HEK293 (cell line): ENCODE data around the gene GRIK4.

ENCODE experiments used
- CTCF ChIA-PET: fragments of 350-600 bp; formaldehyde crosslinking; extraction: SDS; loops from one replicate; lab custom pipeline; 2021; ENCODE audit warnings: antibody characterized with exemption; lab: Yijun Ruan, JAX
- POLR2A ChIA-PET: fragments of 300-600 bp; formaldehyde crosslinking; extraction: SDS; loops from one replicate; lab custom pipeline; 2020; ENCODE audit warnings: antibody characterized with exemption, inconsistent platforms; lab: Yijun Ruan, JAX
- H3K27ac ChIP-seq: fragments of 200-500 bp; sonication (Bioruptor generic); 2 replicates; pipeline ENCODE4 v1.5.1; 2014; ENCODE audit warnings: low read depth, low read length, control low read depth, inconsistent platforms; ENCODE audit errors: extremely low read depth
- H3K36me3 ChIP-seq, 2 experiments: fragments of 200-500 bp in 1 of 2; sonication (Bioruptor generic) in 1 of 2; 1 replicate in 1 of 2; 2 replicates in 1 of 2; pipeline ENCODE4 v1.5.1; 2014 to 2017; ENCODE audit warnings: inconsistent platforms in 2 of 2, low read length in 2 of 2; ENCODE audit not compliant: control insufficient read depth in 2 of 2, insufficient read depth in 1 of 2
- H3K4me1 ChIP-seq: fragments of 200-500 bp; sonication (Bioruptor generic); 2 replicates; pipeline ENCODE4 v1.5.1; 2014; ENCODE audit warnings: mild to moderate bottlenecking, low read length, inconsistent platforms; ENCODE audit not compliant: control insufficient read depth, insufficient read depth
- H3K4me3 ChIP-seq: 2 replicates; pipeline ENCODE4 v1.5.1; 2011; ENCODE audit warnings: low read depth, mild to moderate bottlenecking, control low read depth, low read length, moderate library complexity
- H3K9me3 ChIP-seq: fragments of 200-500 bp; sonication (Bioruptor generic); 2 replicates; pipeline ENCODE4 v1.5.1; 2014; ENCODE audit warnings: low read depth, low read length, inconsistent platforms; ENCODE audit not compliant: control insufficient read depth, insufficient read depth
- KLF7 ChIP-seq: fragments of 450-650 bp; formaldehyde crosslinking; IDR thresholded peaks from 2 replicates; pipeline ENCODE4 v1.5.1; 2016; ENCODE audit warnings: missing biosample characterization, missing genetic modification characterization, borderline replicate concordance
- ZBTB21 ChIP-seq: fragments of 450-650 bp; formaldehyde crosslinking; IDR thresholded peaks from 2 replicates; pipeline ENCODE4 v1.5.1; 2017; ENCODE audit warnings: missing biosample characterization, missing genetic modification characterization
- ZBTB7A ChIP-seq: fragments of 450-650 bp; formaldehyde crosslinking; IDR thresholded peaks from 2 replicates; pipeline ENCODE4 v1.5.1; 2016; ENCODE audit warnings: low read depth, missing biosample characterization, missing genetic modification characterization
- ZNF112 ChIP-seq: fragments of 450-650 bp; formaldehyde crosslinking; IDR thresholded peaks from 2 replicates; pipeline ENCODE4 v1.5.0; 2017; ENCODE audit warnings: missing biosample characterization, missing genetic modification characterization
- ZNF114 ChIP-seq: fragments of 450-650 bp; formaldehyde crosslinking; IDR thresholded peaks from 2 replicates; pipeline ENCODE4 v1.5.0; 2017; ENCODE audit warnings: missing biosample characterization, missing genetic modification characterization
- ZNF221 ChIP-seq: fragments of 450-650 bp; formaldehyde crosslinking; IDR thresholded peaks from 2 replicates; pipeline ENCODE4 v1.5.1; 2017; ENCODE audit warnings: missing biosample characterization, missing genetic modification characterization, borderline replicate concordance
- ZNF239 ChIP-seq: fragments of 450-650 bp; formaldehyde crosslinking; IDR thresholded peaks from 2 replicates; pipeline ENCODE4 v1.5.1; 2016; ENCODE audit warnings: missing biosample characterization, missing genetic modification characterization
- ZNF248 ChIP-seq: fragments of 450-650 bp; formaldehyde crosslinking; IDR thresholded peaks from 2 replicates; pipeline ENCODE4 v1.5.1; 2017; ENCODE audit warnings: missing biosample characterization, missing genetic modification characterization
- ZNF274 ChIP-seq, 2 experiments: fragments of 200-500 bp in 1 of 2; fragments of 450-650 bp in 1 of 2; sonication (Bioruptor generic) in 1 of 2; formaldehyde crosslinking in 1 of 2; IDR thresholded peaks; 2 replicates each; pipeline versions ENCODE4 v1.5.1 to v1.6.1; 2014 to 2016; ENCODE audit warnings: borderline replicate concordance in 1 of 2, inconsistent platforms in 1 of 2, low read length in 1 of 2, missing biosample characterization in 1 of 2, missing genetic modification characterization in 1 of 2
- ZNF292 ChIP-seq: fragments of 450-650 bp; formaldehyde crosslinking; IDR thresholded peaks from 2 replicates; pipeline ENCODE4 v1.5.1; 2016; ENCODE audit warnings: low read depth, missing biosample characterization, missing genetic modification characterization, borderline replicate concordance
- ZNF302 ChIP-seq: fragments of 450-650 bp; formaldehyde crosslinking; IDR thresholded peaks from 2 replicates; pipeline ENCODE4 v1.5.1; 2016; ENCODE audit warnings: missing biosample characterization, missing genetic modification characterization, low read depth
- ZNF341 ChIP-seq: fragments of 450-650 bp; formaldehyde crosslinking; IDR thresholded peaks from 2 replicates; pipeline ENCODE4; 2016; ENCODE audit warnings: low read depth, missing biosample characterization, missing genetic modification characterization
- ZNF830 ChIP-seq: fragments of 450-650 bp; IDR thresholded peaks from 2 replicates; pipeline ENCODE4 v1.5.0; 2018; ENCODE audit warnings: missing biosample characterization, missing genetic modification characterization, low read depth, mild to moderate bottlenecking, moderate library complexity
- ZNF837 ChIP-seq: fragments of 450-650 bp; formaldehyde crosslinking; IDR thresholded peaks from 2 replicates; pipeline ENCODE4 v1.5.1; 2016; ENCODE audit warnings: missing biosample characterization, missing genetic modification characterization
- TF ChIP-seq, protein P1 (sequence below): fragments of 450-650 bp; formaldehyde crosslinking; IDR thresholded peaks from 2 replicates; pipeline ENCODE4 v1.5.1; 2016; ENCODE audit warnings: missing biosample characterization, missing genetic modification characterization
- TF ChIP-seq, protein P2 (sequence below): fragments of 450-650 bp; formaldehyde crosslinking; IDR thresholded peaks from 2 replicates; pipeline ENCODE4 v1.5.1; 2017; ENCODE audit warnings: missing biosample characterization, missing genetic modification characterization
- TF ChIP-seq, protein P3 (sequence below): fragments of 450-650 bp; formaldehyde crosslinking; IDR thresholded peaks from 2 replicates; pipeline ENCODE4 v1.5.1; 2017; ENCODE audit warnings: missing biosample characterization, missing genetic modification characterization
- TF ChIP-seq, protein P4 (sequence below): fragments of 450-650 bp; IDR thresholded peaks from 2 replicates; pipeline ENCODE4 v1.5.1; 2018; ENCODE audit warnings: missing biosample characterization, mild to moderate bottlenecking, missing genetic modification characterization
- TF ChIP-seq, protein P5 (sequence below): fragments of 450-650 bp; formaldehyde crosslinking; IDR thresholded peaks from 2 replicates; pipeline ENCODE4 v1.5.0; 2017; ENCODE audit warnings: missing biosample characterization, missing genetic modification characterization, borderline replicate concordance
- TF ChIP-seq, protein P6 (sequence below): fragments of 450-650 bp; formaldehyde crosslinking; IDR thresholded peaks from 2 replicates; pipeline ENCODE4 v1.5.1; 2016; ENCODE audit warnings: missing biosample characterization, missing genetic modification characterization, low read depth

GRIK4 gene

DNA sequence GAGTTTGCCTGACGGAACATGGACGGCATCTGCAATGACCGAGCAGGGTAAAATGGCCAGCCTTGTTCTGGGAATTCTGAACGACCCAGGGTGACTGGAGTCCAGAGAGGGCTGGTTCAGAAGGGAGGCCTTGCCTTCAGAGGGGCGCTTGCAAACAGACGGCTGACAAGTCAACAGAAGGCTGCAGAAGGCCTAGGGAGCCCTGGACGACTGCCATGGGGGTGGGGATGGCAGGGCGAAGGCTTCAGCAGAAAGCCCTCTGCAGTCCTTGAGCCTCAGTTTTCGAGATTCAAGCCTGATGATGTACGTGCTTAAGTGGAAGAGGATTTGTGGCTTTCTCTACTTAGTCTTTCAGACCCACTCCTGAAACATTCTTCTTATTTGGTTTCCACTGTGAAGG, 395.2 kb downstream of the GRIK4 start:
- Histone ChIP-seq H3K27ac (no peak overlapping the region), H3K4me3 (no peak overlapping the region), H3K4me1 (no peaks in the 10 kb centered on the region), H3K9me3 (no peaks in the 10 kb centered on the region), H3K36me3 (no peaks in the 10 kb centered on the region)
- CTCF ChIA-PET, result no interaction called here
- TF ChIP-seq ZNF302 (no peak), ZNF274 (IDR thresholded peaks at IDR 0.05; ENCODE audit: low read length) (no peak), ZNF274 (tag by site-specific recombination; IDR thresholded peaks at IDR 0.05; ENCODE audit: borderline replicate concordance) (no peak), ZNF248 (tag by site-specific recombination) (no peak), ZNF114 (no peak), ZNF292 (no peak), ZBTB7A (no peak), ZNF239 (tag by site-specific recombination) (no peak), ZNF837 (tag by site-specific recombination) (no peak), ZNF830 (tag by site-specific recombination) (no peak), ZNF221 (tag by site-specific recombination) (no peak), ZBTB21 (tag by site-specific recombination) (no peak), ZNF341 (tag by site-specific recombination) (no peak), ZNF112 (tag by site-specific recombination) (no peak), KLF7 (tag by site-specific recombination) (no peak)
- TF ChIP-seq, protein P1, sequence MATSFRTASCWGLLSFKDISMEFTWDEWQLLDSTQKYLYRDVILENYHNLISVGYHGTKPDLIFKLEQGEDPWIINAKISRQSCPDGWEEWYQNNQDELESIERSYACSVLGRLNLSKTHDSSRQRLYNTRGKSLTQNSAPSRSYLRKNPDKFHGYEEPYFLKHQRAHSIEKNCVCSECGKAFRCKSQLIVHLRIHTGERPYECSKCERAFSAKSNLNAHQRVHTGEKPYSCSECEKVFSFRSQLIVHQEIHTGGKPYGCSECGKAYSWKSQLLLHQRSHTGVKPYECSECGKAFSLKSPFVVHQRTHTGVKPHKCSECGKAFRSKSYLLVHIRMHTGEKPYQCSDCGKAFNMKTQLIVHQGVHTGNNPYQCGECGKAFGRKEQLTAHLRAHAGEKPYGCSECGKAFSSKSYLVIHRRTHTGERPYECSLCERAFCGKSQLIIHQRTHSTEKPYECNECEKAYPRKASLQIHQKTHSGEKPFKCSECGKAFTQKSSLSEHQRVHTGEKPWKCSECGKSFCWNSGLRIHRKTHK (tag by site-specific recombination), result no peak
- TF ChIP-seq, protein P2, sequence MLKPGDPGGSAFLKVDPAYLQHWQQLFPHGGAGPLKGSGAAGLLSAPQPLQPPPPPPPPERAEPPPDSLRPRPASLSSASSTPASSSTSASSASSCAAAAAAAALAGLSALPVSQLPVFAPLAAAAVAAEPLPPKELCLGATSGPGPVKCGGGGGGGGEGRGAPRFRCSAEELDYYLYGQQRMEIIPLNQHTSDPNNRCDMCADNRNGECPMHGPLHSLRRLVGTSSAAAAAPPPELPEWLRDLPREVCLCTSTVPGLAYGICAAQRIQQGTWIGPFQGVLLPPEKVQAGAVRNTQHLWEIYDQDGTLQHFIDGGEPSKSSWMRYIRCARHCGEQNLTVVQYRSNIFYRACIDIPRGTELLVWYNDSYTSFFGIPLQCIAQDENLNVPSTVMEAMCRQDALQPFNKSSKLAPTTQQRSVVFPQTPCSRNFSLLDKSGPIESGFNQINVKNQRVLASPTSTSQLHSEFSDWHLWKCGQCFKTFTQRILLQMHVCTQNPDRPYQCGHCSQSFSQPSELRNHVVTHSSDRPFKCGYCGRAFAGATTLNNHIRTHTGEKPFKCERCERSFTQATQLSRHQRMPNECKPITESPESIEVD, result no peak
- TF ChIP-seq, protein P3, sequence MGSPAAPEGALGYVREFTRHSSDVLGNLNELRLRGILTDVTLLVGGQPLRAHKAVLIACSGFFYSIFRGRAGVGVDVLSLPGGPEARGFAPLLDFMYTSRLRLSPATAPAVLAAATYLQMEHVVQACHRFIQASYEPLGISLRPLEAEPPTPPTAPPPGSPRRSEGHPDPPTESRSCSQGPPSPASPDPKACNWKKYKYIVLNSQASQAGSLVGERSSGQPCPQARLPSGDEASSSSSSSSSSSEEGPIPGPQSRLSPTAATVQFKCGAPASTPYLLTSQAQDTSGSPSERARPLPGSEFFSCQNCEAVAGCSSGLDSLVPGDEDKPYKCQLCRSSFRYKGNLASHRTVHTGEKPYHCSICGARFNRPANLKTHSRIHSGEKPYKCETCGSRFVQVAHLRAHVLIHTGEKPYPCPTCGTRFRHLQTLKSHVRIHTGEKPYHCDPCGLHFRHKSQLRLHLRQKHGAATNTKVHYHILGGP (tag by site-specific recombination), result no peak
- TF ChIP-seq, protein P4, sequence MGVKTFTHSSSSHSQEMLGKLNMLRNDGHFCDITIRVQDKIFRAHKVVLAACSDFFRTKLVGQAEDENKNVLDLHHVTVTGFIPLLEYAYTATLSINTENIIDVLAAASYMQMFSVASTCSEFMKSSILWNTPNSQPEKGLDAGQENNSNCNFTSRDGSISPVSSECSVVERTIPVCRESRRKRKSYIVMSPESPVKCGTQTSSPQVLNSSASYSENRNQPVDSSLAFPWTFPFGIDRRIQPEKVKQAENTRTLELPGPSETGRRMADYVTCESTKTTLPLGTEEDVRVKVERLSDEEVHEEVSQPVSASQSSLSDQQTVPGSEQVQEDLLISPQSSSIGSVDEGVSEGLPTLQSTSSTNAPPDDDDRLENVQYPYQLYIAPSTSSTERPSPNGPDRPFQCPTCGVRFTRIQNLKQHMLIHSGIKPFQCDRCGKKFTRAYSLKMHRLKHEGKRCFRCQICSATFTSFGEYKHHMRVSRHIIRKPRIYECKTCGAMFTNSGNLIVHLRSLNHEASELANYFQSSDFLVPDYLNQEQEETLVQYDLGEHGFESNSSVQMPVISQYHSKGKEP (tag by site-specific recombination), result no peak
- TF ChIP-seq, protein P5, sequence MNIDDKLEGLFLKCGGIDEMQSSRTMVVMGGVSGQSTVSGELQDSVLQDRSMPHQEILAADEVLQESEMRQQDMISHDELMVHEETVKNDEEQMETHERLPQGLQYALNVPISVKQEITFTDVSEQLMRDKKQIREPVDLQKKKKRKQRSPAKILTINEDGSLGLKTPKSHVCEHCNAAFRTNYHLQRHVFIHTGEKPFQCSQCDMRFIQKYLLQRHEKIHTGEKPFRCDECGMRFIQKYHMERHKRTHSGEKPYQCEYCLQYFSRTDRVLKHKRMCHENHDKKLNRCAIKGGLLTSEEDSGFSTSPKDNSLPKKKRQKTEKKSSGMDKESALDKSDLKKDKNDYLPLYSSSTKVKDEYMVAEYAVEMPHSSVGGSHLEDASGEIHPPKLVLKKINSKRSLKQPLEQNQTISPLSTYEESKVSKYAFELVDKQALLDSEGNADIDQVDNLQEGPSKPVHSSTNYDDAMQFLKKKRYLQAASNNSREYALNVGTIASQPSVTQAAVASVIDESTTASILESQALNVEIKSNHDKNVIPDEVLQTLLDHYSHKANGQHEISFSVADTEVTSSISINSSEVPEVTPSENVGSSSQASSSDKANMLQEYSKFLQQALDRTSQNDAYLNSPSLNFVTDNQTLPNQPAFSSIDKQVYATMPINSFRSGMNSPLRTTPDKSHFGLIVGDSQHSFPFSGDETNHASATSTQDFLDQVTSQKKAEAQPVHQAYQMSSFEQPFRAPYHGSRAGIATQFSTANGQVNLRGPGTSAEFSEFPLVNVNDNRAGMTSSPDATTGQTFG (tag by site-specific recombination), result no peak
- TF ChIP-seq, protein P6, sequence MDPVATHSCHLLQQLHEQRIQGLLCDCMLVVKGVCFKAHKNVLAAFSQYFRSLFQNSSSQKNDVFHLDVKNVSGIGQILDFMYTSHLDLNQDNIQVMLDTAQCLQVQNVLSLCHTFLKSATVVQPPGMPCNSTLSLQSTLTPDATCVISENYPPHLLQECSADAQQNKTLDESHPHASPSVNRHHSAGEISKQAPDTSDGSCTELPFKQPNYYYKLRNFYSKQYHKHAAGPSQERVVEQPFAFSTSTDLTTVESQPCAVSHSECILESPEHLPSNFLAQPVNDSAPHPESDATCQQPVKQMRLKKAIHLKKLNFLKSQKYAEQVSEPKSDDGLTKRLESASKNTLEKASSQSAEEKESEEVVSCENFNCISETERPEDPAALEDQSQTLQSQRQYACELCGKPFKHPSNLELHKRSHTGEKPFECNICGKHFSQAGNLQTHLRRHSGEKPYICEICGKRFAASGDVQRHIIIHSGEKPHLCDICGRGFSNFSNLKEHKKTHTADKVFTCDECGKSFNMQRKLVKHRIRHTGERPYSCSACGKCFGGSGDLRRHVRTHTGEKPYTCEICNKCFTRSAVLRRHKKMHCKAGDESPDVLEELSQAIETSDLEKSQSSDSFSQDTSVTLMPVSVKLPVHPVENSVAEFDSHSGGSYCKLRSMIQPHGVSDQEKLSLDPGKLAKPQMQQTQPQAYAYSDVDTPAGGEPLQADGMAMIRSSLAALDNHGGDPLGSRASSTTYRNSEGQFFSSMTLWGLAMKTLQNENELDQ (tag by site-specific recombination), result no peak
- POLR2A ChIA-PET, result no interaction called here
